Measurements from ENCODE around the gene MLLT6. TPM values are rescaled to one million over a fixed set of nuclear protein-coding genes. Genes with fewer than 3 reads are reported as not detected.

The MLLT6 gene
- total and polyA plus RNA-seq, 2 of the 13 experiments (the other 11 are each of a cell fraction or from before 2014, with no cell fraction given) = 50.7 to 69.5 TPM

- no peak for TF ChIP-seq ZNF318 (CRISPR knock-in tag; IDR thresholded peaks at IDR 0.05)
- peak; percentile 42; the same call in 1 of the 2 replicates for TF ChIP-seq ESRRA (CRISPR knock-in tag; IDR thresholded peaks at IDR 0.05; ENCODE audit: low read depth)
- no peak for TF ChIP-seq ZNF484 (CRISPR knock-in tag; IDR thresholded peaks at IDR 0.05; ENCODE audit: borderline replicate concordance, low read depth)
- TF ChIP-seq RFX1 (IDR thresholded peaks at IDR 0.05) = no peak
- TF ChIP-seq ZNF83 (CRISPR knock-in tag; IDR thresholded peaks at IDR 0.05; ENCODE audit: borderline replicate concordance) = no peak
- peak; percentile 98 for TF ChIP-seq MYPOP (CRISPR knock-in tag; IDR thresholded peaks at IDR 0.05)
- TF ChIP-seq MED8 (CRISPR knock-in tag; IDR thresholded peaks at IDR 0.05; ENCODE audit: insufficient replicate concordance) = no peak
- no peak for TF ChIP-seq WIZ (CRISPR knock-in tag; IDR thresholded peaks at IDR 0.05)
- TF ChIP-seq ZMYM2 (CRISPR knock-in tag; IDR thresholded peaks at IDR 0.05) = peak; percentile 86
- TF ChIP-seq MTF1 (CRISPR knock-in tag; IDR thresholded peaks at IDR 0.05) = no peak
- TF ChIP-seq GPN1 (CRISPR knock-in tag; IDR thresholded peaks at IDR 0.05; ENCODE audit: borderline replicate concordance) = no peak
- no peak for TF ChIP-seq HNF4G (IDR thresholded peaks at IDR 0.05; ENCODE audit: borderline replicate concordance, low read depth, low read length)
- 0 out of 2 replicates have a peak, but pooled peaks have one; percentile 40 for TF ChIP-seq HNF4G (CRISPR knock-in tag; IDR thresholded peaks at IDR 0.05; ENCODE audit: borderline replicate concordance, low read depth)
- no peak for TF ChIP-seq ZNF460 (CRISPR knock-in tag; IDR thresholded peaks at IDR 0.05; ENCODE audit: borderline replicate concordance)
- no peak for TF ChIP-seq ZNF577 (CRISPR knock-in tag; IDR thresholded peaks at IDR 0.05; ENCODE audit: borderline replicate concordance, low read depth)
- peak; percentile 44 for TF ChIP-seq ZNF782 (CRISPR knock-in tag; IDR thresholded peaks at IDR 0.05; ENCODE audit: borderline replicate concordance)
- peak; percentile 42; the same call in 1 of the 2 replicates for TF ChIP-seq ZNF768 (CRISPR knock-in tag; IDR thresholded peaks at IDR 0.05)
- no peak for TF ChIP-seq RBFOX2 (IDR thresholded peaks at IDR 0.05; ENCODE audit: low read depth, low read length)
- TF ChIP-seq SUZ12 (IDR thresholded peaks at IDR 0.05; ENCODE audit: low read depth, low read length) = no peak
Measured at GRCh38 chr17:38751808-38752307, 46.8 kb downstream of the MLLT6 start (continued).

Measured in HepG2 (cell line).